HFF-Myc (cell line): ENCODE results near the gene TFDP2.

Experiments
- DNase-seq: peaks from one replicate; pipeline ENCODE4 v3.0.0-alpha.2; 2011; ENCODE audit warnings: low read depth; ENCODE audit errors: extremely low read depth
- H3K4me3 ChIP-seq: replicated peaks from 2 replicates; pipeline ENCODE4 v1.5.1; 2011; ENCODE audit warnings: low read depth, mild to moderate bottlenecking, control low read depth, low read length
- CTCF ChIP-seq: IDR thresholded peaks from 2 replicates; pipeline ENCODE4 v1.5.1; 2012; ENCODE audit warnings: mild to moderate bottlenecking, low read depth, low read length, control low read depth; ENCODE audit errors: missing control alignments

Gene TFDP2

GRCh38 chr3:142165194-142165593, 15.8 kb upstream of the TFDP2 start:
- TF ChIP-seq CTCF = no peak
- H3K4me3 ChIP-seq = no peak overlapping the region
- DNase-seq = no peak

GRCh38 chr3:142159083-142159740, 9.9 kb upstream of the TFDP2 start:
- DNase-seq = no peak
- H3K4me3 ChIP-seq = no peak overlapping the region
- no peak for TF ChIP-seq CTCF

GRCh38 chr3:142154186-142154585, 4.8 kb upstream of the TFDP2 start:
- TF ChIP-seq CTCF = no peak
- DNase-seq = no peak
- no peak overlapping the region for H3K4me3 ChIP-seq

GRCh38 chr3:142152384-142152783, 3.0 kb upstream of the TFDP2 start:
- no peak for TF ChIP-seq CTCF
- H3K4me3 ChIP-seq = no peak overlapping the region
- no peak for DNase-seq

- DNase-seq = no peak
- no peak overlapping the region for H3K4me3 ChIP-seq
- no peak for TF ChIP-seq CTCF
Observed at GRCh38 chr3:142151828-142152227, 2.5 kb upstream of the TFDP2 start.

- DNase-seq = no peak
- TF ChIP-seq CTCF = no peak
- H3K4me3 ChIP-seq = no peak overlapping the region
Observed at GRCh38 chr3:142151240-142151639, 1.9 kb upstream of the TFDP2 start.

- DNase-seq = no peak
- no peak overlapping the region for H3K4me3 ChIP-seq
- TF ChIP-seq CTCF = no peak
Observed at GRCh38 chr3:142150271-142150670, 927 bp upstream of the TFDP2 start.
